ENCODE measurements around the gene MIA3. TPM values are rescaled to one million over a fixed set of nuclear protein-coding genes. Genes with fewer than 3 reads are reported as not detected.
A peak's percentile ranks its signal among the peaks of the same experiment; 100 is the strongest.

Gene MIA3
- total and polyA plus RNA-seq, 9 of the 15 experiments (the other 6 are each of a cell fraction or from before 2014, with no cell fraction given) = 21.6 to 89.4 (median 40.8) TPM

DNA sequence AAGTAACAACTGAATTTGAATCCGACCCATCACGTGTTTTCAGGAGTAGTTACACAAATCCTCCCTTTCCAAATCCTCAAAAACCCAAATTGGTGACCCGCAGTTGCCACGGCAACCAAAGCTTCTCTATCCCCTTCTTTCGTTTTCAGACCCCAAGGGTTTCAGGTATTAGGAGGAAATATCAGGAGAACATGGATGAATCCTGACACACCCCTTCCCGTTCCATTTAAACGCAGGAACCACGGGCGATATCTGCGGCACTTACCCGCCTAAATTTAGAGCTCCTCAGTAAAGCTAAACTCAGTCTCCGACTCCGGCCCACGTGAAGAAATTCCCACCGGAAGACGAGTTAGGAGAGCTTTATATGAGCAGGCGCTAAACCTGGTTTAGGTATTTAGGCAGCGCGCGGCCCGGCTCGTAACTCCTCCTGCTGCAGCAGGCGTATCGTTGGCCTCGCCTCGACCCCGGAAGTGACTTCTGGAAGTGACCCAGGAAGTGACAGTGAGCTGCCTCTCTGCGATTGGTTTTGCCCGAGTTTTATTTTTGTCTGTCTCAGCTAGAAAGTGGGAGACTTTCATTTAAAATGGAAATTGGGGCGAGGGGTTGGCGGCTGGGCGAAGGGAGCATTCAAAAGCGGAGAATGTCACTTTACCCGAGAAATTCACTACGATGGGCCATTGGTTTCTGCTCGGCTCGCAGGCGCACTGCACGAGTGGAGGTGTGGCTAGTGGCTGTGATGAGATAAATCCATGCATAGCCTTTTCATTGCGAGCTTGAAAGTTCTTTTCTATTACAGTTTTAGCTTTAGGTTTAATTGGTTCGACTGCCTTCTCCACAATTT is 28.2 kb upstream of the MIA3 start, which contains the start of gene TAF1A (continued):
- TF ChIP-seq, protein P1, sequence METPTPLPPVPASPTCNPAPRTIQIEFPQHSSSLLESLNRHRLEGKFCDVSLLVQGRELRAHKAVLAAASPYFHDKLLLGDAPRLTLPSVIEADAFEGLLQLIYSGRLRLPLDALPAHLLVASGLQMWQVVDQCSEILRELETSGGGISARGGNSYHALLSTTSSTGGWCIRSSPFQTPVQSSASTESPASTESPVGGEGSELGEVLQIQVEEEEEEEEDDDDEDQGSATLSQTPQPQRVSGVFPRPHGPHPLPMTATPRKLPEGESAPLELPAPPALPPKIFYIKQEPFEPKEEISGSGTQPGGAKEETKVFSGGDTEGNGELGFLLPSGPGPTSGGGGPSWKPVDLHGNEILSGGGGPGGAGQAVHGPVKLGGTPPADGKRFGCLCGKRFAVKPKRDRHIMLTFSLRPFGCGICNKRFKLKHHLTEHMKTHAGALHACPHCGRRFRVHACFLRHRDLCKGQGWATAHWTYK (CRISPR knock-in tag; IDR thresholded peaks at IDR 0.05) = 0 out of 2 replicates have a peak, but pooled peaks have one; percentile 37
- TF ChIP-seq, protein P2, sequence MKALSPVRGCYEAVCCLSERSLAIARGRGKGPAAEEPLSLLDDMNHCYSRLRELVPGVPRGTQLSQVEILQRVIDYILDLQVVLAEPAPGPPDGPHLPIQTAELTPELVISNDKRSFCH (CRISPR knock-in tag; IDR thresholded peaks at IDR 0.05) = no peak
- TF ChIP-seq, protein P2 (tag; IDR thresholded peaks at IDR 0.05) = peak; percentile 18; the same call in 1 of the 2 replicates
- TF ChIP-seq RFX1 (IDR thresholded peaks at IDR 0.05) (peak; percentile 90), CBFB (CRISPR knock-in tag; IDR thresholded peaks at IDR 0.05) (no peak), NFIC (IDR thresholded peaks at IDR 0.05) (peak; percentile 46; the same call in 1 of the 2 replicates), GABPB1 (CRISPR knock-in tag; IDR thresholded peaks at IDR 0.05) (peak; percentile 93), MAZ (CRISPR knock-in tag; conservative IDR thresholded peaks at IDR 0.05 in 1 of 2, IDR thresholded peaks at IDR 0.05 in 1 of 2) (peak; percentile 28 to 54; a peak in 2 of 4 replicates), PYGO2 (tag; IDR thresholded peaks at IDR 0.05) (no peak), EWSR1 (IDR thresholded peaks at IDR 0.05; ENCODE audit: borderline replicate concordance, low read depth, partially characterized antibody) (no peak), KLF16 (IDR thresholded peaks at IDR 0.05) (no peak), GTF2A2 (tag; IDR thresholded peaks at IDR 0.05) (no peak), KDM5B (IDR thresholded peaks at IDR 0.05; ENCODE audit: insufficient replicate concordance, low read depth, low read length) (peak; percentile 82), SRF (CRISPR knock-in tag; IDR thresholded peaks at IDR 0.05) (peak in 1 of 2 experiments; percentile 51; a peak in 1 of 4 replicates), ZNF197 (CRISPR knock-in tag; IDR thresholded peaks at IDR 0.05; ENCODE audit: low read depth) (0 out of 2 replicates have a peak, but pooled peaks have one; percentile 10), SIN3B (IDR thresholded peaks at IDR 0.05; ENCODE audit: low read depth) (peak; percentile 70; the same call in 1 of the 2 replicates), RBM25 (IDR thresholded peaks at IDR 0.05; ENCODE audit: low read depth, low read length, severe bottlenecking) (no peak)
